H1 (cell line): Measurements from ENCODE around the gene KRTAP29-1. TPM values are rescaled to one million over a fixed set of nuclear protein-coding genes. Genes with fewer than 3 reads are reported as not detected.

Source experiments
- CTCF ChIA-PET: fragments of 300-600 bp; sonication (Branson Sonifier 250); formaldehyde crosslinking; loops from one replicate; lab custom pipeline; 2021; ENCODE audit not compliant: partially characterized antibody; lab: Charles Lee
- POLR2A ChIA-PET: fragments of 300-600 bp; sonication (Branson Sonifier 250); formaldehyde crosslinking; loops from one replicate; lab custom pipeline; 2021; ENCODE audit warnings: inconsistent platforms; ENCODE audit not compliant: partially characterized antibody; lab: Charles Lee
- DNase-seq, 2 experiments: peaks; one replicate each; pipeline versions ENCODE4 v3.0.0 to v3.0.0-alpha.2; 2010 to 2022; ENCODE audit warnings: low spot score in 2 of 2, low read depth in 1 of 2, mixed read lengths in 1 of 2
- FAIRE-seq: peaks from 2 replicates; lab custom pipeline; 2011; peaks lifted over from hg19 to GRCh38; lab: Jason Lieb, UNC
- H2AFZ ChIP-seq: 2 replicates; pipeline ENCODE4 v1.8.1; 2012; ENCODE audit warnings: low read length, inconsistent platforms
- H2AK5ac ChIP-seq: 2 replicates; pipeline ENCODE4 v1.6.1; 2013; ENCODE audit warnings: low read depth, low read length
- H2BK120ac ChIP-seq: replicated peaks from 2 replicates; pipeline ENCODE3; 2013; ENCODE audit warnings: low read depth, low read length, inconsistent platforms
- H2BK12ac ChIP-seq: 2 replicates; pipeline ENCODE4 v1.6.1; 2013; ENCODE audit warnings: low read depth, low read length
- H2BK15ac ChIP-seq: 2 replicates; pipeline ENCODE4 v1.6.1; 2013; ENCODE audit warnings: low read length
- H2BK20ac ChIP-seq: 2 replicates; pipeline ENCODE4 v1.6.1; 2013; ENCODE audit warnings: low read length
- H2BK5ac ChIP-seq: 2 replicates; pipeline ENCODE4 v1.6.1; 2013; ENCODE audit warnings: low read depth, low read length
- H3K14ac ChIP-seq: 2 replicates; pipeline ENCODE4 v1.6.1; 2013; ENCODE audit warnings: inconsistent platforms; ENCODE audit not compliant: insufficient read length
- H3K18ac ChIP-seq: 2 replicates; pipeline ENCODE4 v1.6.1; 2013; ENCODE audit warnings: low read length; ENCODE audit errors: extremely low read depth
- H3K23ac ChIP-seq: 2 replicates; pipeline ENCODE4 v1.6.1; 2013; ENCODE audit warnings: inconsistent platforms; ENCODE audit not compliant: insufficient read length
- H3K23me2 ChIP-seq: 2 replicates; pipeline ENCODE4 v1.6.1; 2013; ENCODE audit warnings: low read depth, low read length
- H3K27ac ChIP-seq: 2 replicates; pipeline ENCODE4 v1.6.1; 2011; ENCODE audit warnings: low read depth, low read length, inconsistent platforms
- H3K27me3 ChIP-seq, 4 experiments: replicated peaks in 1 of 4; 1 replicate in 1 of 4; 2 replicates in 3 of 4; pipeline versions ENCODE4 v1.6.1 to v1.8.1; 2011 to 2013; ENCODE audit warnings: low read length in 3 of 4, mild to moderate bottlenecking in 3 of 4, inconsistent platforms in 2 of 4, mixed read lengths in 2 of 4, moderate library complexity in 1 of 4; ENCODE audit not compliant: control insufficient read depth in 3 of 4, insufficient read depth in 3 of 4; ENCODE audit errors: extremely low read depth in 1 of 4
- H3K36me3 ChIP-seq, 4 experiments: 2 replicates each; pipeline versions ENCODE4 v1.6.1 to v1.8.1; 2011 to 2013; ENCODE audit warnings: mild to moderate bottlenecking in 4 of 4, low read length in 3 of 4, moderate library complexity in 2 of 4, control low read depth in 1 of 4, inconsistent platforms in 1 of 4; ENCODE audit not compliant: insufficient read depth in 4 of 4, control insufficient read depth in 2 of 4
- H3K4ac ChIP-seq: replicated peaks from 2 replicates; pipeline ENCODE3; 2013; ENCODE audit warnings: low read length, low read depth, mixed read lengths, inconsistent platforms; ENCODE audit not compliant: insufficient read length
- H3K4me1 ChIP-seq, 4 experiments: replicated peaks in 1 of 4; 1 replicate in 1 of 4; 2 replicates in 3 of 4; pipeline versions ENCODE4 v1.6.1 to v1.8.1; 2011 to 2013; ENCODE audit warnings: low read length in 3 of 4, inconsistent platforms in 2 of 4, mixed read lengths in 1 of 4; ENCODE audit not compliant: insufficient read depth in 4 of 4, control insufficient read depth in 3 of 4
- H3K4me2 ChIP-seq, 2 experiments: 2 replicates each; pipeline versions ENCODE4 v1.6.1 to v1.8.1; 2011 to 2013; ENCODE audit warnings: low read depth in 2 of 2, low read length in 2 of 2, control low read depth in 1 of 2, inconsistent platforms in 1 of 2, mild to moderate bottlenecking in 1 of 2; ENCODE audit not compliant: insufficient read depth in 1 of 2
- H3K4me3 ChIP-seq, 4 experiments: fragments of 200-600, 300-600 bp in 1 of 4; sonication (generic), shearing (Covaris generic), sonication (Bioruptor Twin) in 1 of 4; 2 replicates each; pipeline versions ENCODE4 v1.5.1 to v1.8.1; 2011 to 2016; ENCODE audit warnings: low read length in 4 of 4, low read depth in 3 of 4, control low read depth in 2 of 4, inconsistent platforms in 2 of 4, mild to moderate bottlenecking in 2 of 4, mixed read lengths in 1 of 4, moderate library complexity in 1 of 4; ENCODE audit not compliant: insufficient read depth in 2 of 4; ENCODE audit errors: extremely low read depth in 1 of 4
- H3K56ac ChIP-seq: replicated peaks from 2 replicates; pipeline ENCODE3; 2013; ENCODE audit warnings: low read depth, mild to moderate bottlenecking, mixed read lengths, low read length, inconsistent platforms; ENCODE audit not compliant: insufficient read length
- H3K79me1 ChIP-seq: 2 replicates; pipeline ENCODE4 v1.6.1; 2013; ENCODE audit warnings: low read depth, low read length, control low read depth
- H3K79me2 ChIP-seq, 2 experiments: 2 replicates each; pipeline versions ENCODE4 v1.6.1 to v1.8.1; 2012 to 2013; ENCODE audit warnings: low read length in 2 of 2, mild to moderate bottlenecking in 2 of 2, inconsistent platforms in 1 of 2; ENCODE audit not compliant: insufficient read depth in 2 of 2, control insufficient read depth in 1 of 2
- H3K9ac ChIP-seq, 4 experiments: replicated peaks in 1 of 4; 1 replicate in 1 of 4; 2 replicates in 3 of 4; pipeline versions ENCODE4 v1.6.1 to v1.8.1; 2011 to 2013; ENCODE audit warnings: low read depth in 3 of 4, low read length in 3 of 4, control low read depth in 2 of 4, mild to moderate bottlenecking in 2 of 4, moderate library complexity in 2 of 4, inconsistent platforms in 1 of 4; ENCODE audit errors: extremely low read depth in 1 of 4
- H3K9me3 ChIP-seq, 2 experiments: 2 replicates each; pipeline versions ENCODE4 v1.6.1 to v1.8.1; 2012 to 2013; ENCODE audit warnings: mild to moderate bottlenecking in 2 of 2, moderate library complexity in 2 of 2, control low read depth in 1 of 2, inconsistent platforms in 1 of 2, low read depth in 1 of 2, low read length in 1 of 2, mixed read lengths in 1 of 2; ENCODE audit not compliant: insufficient read depth in 2 of 2
- H4K20me1 ChIP-seq, 2 experiments: replicated peaks in 1 of 2; 2 replicates each; pipeline versions ENCODE3 to v1.8.1; 2011 to 2013; ENCODE audit warnings: inconsistent platforms in 2 of 2, low read length in 2 of 2, mild to moderate bottlenecking in 1 of 2; ENCODE audit not compliant: insufficient read depth in 2 of 2, control insufficient read depth in 1 of 2
- H4K5ac ChIP-seq: 2 replicates; pipeline ENCODE4 v1.6.1; 2013; ENCODE audit warnings: low read length, low read depth, mixed read lengths, inconsistent platforms; ENCODE audit not compliant: insufficient read length
- H4K8ac ChIP-seq: 2 replicates; pipeline ENCODE4 v1.8.0; 2013; ENCODE audit warnings: mild to moderate bottlenecking, moderate library complexity, low read length, inconsistent platforms; ENCODE audit not compliant: insufficient read depth; ENCODE audit errors: extremely low read depth
- H4K91ac ChIP-seq: replicated peaks from 2 replicates; pipeline ENCODE3; 2013; ENCODE audit warnings: low read length, mixed read lengths, inconsistent platforms; ENCODE audit not compliant: insufficient read length
- CEBPB ChIP-seq: IDR thresholded peaks from 2 replicates; pipeline ENCODE4 v1.6.1; 2012; ENCODE audit warnings: low read depth, low read length
- HDAC2 ChIP-seq, 2 experiments: fragments of 300-600 bp in 1 of 2; sonication (generic) in 1 of 2; IDR thresholded peaks; 2 replicates each; pipeline ENCODE4 v1.6.1; 2011 to 2012; ENCODE audit warnings: low read depth in 2 of 2, low read length in 2 of 2, mild to moderate bottlenecking in 2 of 2, moderate library complexity in 2 of 2, borderline replicate concordance in 1 of 2, inconsistent platforms in 1 of 2
- NANOG ChIP-seq: IDR thresholded peaks from 2 replicates; pipeline ENCODE4 v1.6.1; 2011; ENCODE audit warnings: low read length, low read depth, mild to moderate bottlenecking, inconsistent platforms; ENCODE audit not compliant: insufficient read depth, poor library complexity, severe bottlenecking
- RAD21 ChIP-seq, 2 experiments: IDR thresholded peaks in 1 of 2; conservative IDR thresholded peaks in 1 of 2; 2 replicates each; pipeline ENCODE4 v1.6.1; 2011; ENCODE audit warnings: low read depth in 2 of 2, low read length in 2 of 2, improper control_type of control experiment in 1 of 2, inconsistent platforms in 1 of 2, mild to moderate bottlenecking in 1 of 2, moderate library complexity in 1 of 2
- RFX5 ChIP-seq: IDR thresholded peaks from 2 replicates; pipeline ENCODE4 v1.6.1; 2011; ENCODE audit warnings: low read depth, low read length, improper control_type of control experiment, borderline replicate concordance
- SP1 ChIP-seq: IDR thresholded peaks from 2 replicates; pipeline ENCODE4 v1.6.1; 2011; ENCODE audit warnings: low read depth, low read length
- TAF1 ChIP-seq: IDR thresholded peaks from 2 replicates; pipeline ENCODE4 v1.6.1; 2011; ENCODE audit warnings: mild to moderate bottlenecking, low read depth, low read length
- WGBS, 2 experiments: shearing (Covaris generic) in 1 of 2; methylation state at CpG; one replicate each; pipeline versions ENCODE4 v1.1.6 to v1.1.7; 2013 to 2015; ENCODE audit warnings: low lambda C conversion rate in 2 of 2, mixed read lengths in 2 of 2, inconsistent platforms in 1 of 2, low coverage in 1 of 2, missing lambda C conversion rate in 1 of 2; ENCODE audit not compliant: insufficient replicate concordance in 2 of 2, insufficient coverage in 1 of 2, insufficient read length in 1 of 2; ENCODE audit errors: extremely low coverage in 1 of 2, missing lambda C conversion rate in 1 of 2; 5-methylcytosine and 5-hydroxymethylcytosine counted together
- polyA plus RNA-seq, 7 experiments: library from polyadenylated mRNA; depleted of rRNA in 3 of 7; stranded (reverse) in 5 of 7; unstranded in 2 of 7; fragments of >200 nt in 5 of 7; fragments of 200-250 nt in 2 of 7; gene quantifications; 1 replicate in 5 of 7; 2 replicates in 1 of 7; 4 replicates in 1 of 7; pipeline versions ENCODE4 v1.2.1 to v1.2.3, GENCODE V29; 2011 to 2013; ENCODE audit warnings: missing spikeins in 2 of 7, mixed read lengths in 2 of 7
- total RNA-seq: library from RNA; stranded (reverse); fragmentation: NEBNext Ultra II Directional; extraction: Animal tissue kit (Norgen Biotek cat#: 25700); gene quantifications from 2 replicates; pipeline ENCODE4 v1.2.1, GENCODE V29; 2021

KRTAP29-1 gene
- total and polyA plus RNA-seq, 2 of the 8 experiments (the other 6 are each of a cell fraction or from before 2014, with no cell fraction given): not detected

DNA sequence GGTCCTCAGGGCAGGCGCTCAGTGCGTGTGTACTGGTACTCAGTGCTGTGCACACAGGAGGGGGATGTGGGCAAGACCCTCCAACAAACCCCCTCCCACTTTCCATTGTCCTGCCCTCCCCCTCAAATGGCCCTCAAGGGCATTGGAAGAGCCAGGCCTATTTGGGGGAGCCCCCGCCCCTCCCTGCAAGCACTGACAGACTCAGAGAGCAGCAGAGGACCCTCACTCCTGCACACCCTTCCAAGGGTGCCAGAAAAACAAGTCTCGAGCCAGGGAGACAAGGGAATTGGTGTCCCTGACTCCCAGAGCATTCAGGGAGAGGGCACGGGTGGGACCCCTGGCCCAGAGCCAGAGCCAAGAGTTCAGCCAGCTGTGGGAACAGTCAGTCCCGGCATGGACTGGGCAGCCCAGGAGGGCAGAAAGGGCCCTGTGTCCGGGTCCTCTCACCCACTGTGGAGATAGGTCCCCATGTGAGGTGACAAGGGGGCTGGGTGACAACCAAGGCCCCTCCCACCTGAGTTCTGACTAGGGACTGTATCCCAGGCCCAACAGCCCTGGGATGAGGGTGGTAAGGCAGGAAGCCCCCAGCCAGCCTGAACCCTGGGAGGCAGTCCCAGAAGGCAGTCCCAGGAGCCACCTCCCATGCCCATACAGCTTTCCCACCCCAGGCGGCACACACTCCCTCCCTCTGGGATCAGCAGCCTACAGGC lies 24.9 kb upstream of the KRTAP29-1 start:
- Histone ChIP-seq H2BK5ac (no peak overlapping the region), H3K79me2 (no peaks in the 10 kb centered on the region), H3K4me3 (no peak overlapping the region), H3K27ac (no peak overlapping the region), H3K27me3 (no peaks in the 10 kb centered on the region), H4K5ac (no peak overlapping the region), H3K23me2 (no peaks in the 10 kb centered on the region), H3K4me2 (no peak overlapping the region), H3K9ac (no peak overlapping the region), H2BK15ac (no peak overlapping the region), H2AFZ (no peak overlapping the region), H3K36me3 (no peaks in the 10 kb centered on the region), H3K4me1 (no peaks in the 10 kb centered on the region; a peak in 1 of 7 replicates), H3K18ac (no peak overlapping the region), H4K91ac (no peak overlapping the region), H4K8ac (no peak overlapping the region), H2BK12ac (no peak overlapping the region), H3K79me1 (no peaks in the 10 kb centered on the region), H4K20me1 (no peaks in the 10 kb centered on the region), H3K56ac (no peak overlapping the region), H3K14ac (no peak overlapping the region), H2BK120ac (no peak overlapping the region), H3K9me3 (no peaks in the 10 kb centered on the region), H3K23ac (no peak overlapping the region), H2AK5ac (no peak overlapping the region), H3K4ac (no peak overlapping the region), H2BK20ac (no peak overlapping the region)
- CTCF ChIA-PET: interaction anchor here (0.8 to 3.3 kb wide), 8 partner anchors 44 to 470 kb away, joined by 3 to 16 read pairs (median 4); no protein-coding TSS in a partner anchor
- DNase-seq: no peak
- no peak for FAIRE-seq
- POLR2A ChIA-PET: interaction anchor here (1.1 kb wide), 1 partner anchor 471 kb away, joined by 3 read pairs; no protein-coding TSS in a partner anchor
- 87% methylated on average over 7 of the region's 8 CpGs; no CpG with 5 or more reads in 1 of the 2 experiments for WGBS, 2 experiments
- TF ChIP-seq TAF1 (no peak), HDAC2 (IDR thresholded peaks at IDR 0.05; ENCODE audit: borderline replicate concordance in 1 of 2, low read depth in 2 of 2, low read length in 2 of 2) (no peak), RFX5 (no peak), CEBPB (no peak), NANOG (no peak), RAD21 (IDR thresholded peaks at IDR 0.05 in 1 of 2, conservative IDR thresholded peaks at IDR 0.05 in 1 of 2; ENCODE audit: low read depth in 2 of 2, low read length in 2 of 2) (no peak), SP1 (no peak)
